Activated gamma-delta T cell treated with Interleukin-2 at 50 U/mL for 16 hours (primary cell): ENCODE data around the gene SYNE1.
"Not testable (repeated sequence)": the region's sequence is repeated elsewhere in the genome, so short reads cannot be mapped to it uniquely, and the experiment has no call there.

ENCODE experiments used
- DNase-seq: peaks from one replicate; pipeline ENCODE4 v3.0.0-alpha.2; 2020

SYNE1 gene, protein sequence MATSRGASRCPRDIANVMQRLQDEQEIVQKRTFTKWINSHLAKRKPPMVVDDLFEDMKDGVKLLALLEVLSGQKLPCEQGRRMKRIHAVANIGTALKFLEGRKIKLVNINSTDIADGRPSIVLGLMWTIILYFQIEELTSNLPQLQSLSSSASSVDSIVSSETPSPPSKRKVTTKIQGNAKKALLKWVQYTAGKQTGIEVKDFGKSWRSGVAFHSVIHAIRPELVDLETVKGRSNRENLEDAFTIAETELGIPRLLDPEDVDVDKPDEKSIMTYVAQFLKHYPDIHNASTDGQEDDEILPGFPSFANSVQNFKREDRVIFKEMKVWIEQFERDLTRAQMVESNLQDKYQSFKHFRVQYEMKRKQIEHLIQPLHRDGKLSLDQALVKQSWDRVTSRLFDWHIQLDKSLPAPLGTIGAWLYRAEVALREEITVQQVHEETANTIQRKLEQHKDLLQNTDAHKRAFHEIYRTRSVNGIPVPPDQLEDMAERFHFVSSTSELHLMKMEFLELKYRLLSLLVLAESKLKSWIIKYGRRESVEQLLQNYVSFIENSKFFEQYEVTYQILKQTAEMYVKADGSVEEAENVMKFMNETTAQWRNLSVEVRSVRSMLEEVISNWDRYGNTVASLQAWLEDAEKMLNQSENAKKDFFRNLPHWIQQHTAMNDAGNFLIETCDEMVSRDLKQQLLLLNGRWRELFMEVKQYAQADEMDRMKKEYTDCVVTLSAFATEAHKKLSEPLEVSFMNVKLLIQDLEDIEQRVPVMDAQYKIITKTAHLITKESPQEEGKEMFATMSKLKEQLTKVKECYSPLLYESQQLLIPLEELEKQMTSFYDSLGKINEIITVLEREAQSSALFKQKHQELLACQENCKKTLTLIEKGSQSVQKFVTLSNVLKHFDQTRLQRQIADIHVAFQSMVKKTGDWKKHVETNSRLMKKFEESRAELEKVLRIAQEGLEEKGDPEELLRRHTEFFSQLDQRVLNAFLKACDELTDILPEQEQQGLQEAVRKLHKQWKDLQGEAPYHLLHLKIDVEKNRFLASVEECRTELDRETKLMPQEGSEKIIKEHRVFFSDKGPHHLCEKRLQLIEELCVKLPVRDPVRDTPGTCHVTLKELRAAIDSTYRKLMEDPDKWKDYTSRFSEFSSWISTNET (N-terminal part only)

GRCh38 chr6:152637296-152638047, at the start of gene SYNE1:
Gene SYNE1 (minus strand): TSS chr6:152637362. CDS start chr6:152628331, 9,031 bp downstream.
- DNase-seq: no peak

DNA sequence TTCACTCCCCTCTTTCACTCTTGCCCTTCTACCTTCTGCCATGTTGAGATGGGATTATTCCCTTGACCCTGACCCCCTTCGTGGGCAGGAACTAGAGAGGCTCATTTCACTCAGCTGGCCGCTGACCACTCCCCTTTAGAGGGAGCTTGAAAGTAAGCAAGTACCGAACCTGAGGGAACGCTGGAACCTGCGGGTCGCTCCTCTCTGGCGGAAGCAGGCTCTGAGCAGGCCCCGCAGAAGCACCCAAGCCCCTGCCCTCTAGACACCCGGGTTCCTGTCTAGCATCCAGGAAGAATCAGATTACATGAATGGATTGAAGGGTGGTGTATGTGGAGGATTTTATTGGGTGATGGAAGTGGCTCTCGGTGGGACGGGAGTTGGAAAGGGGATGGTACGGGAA, 48.7 kb upstream of the SYNE1 start:
- DNase-seq: no peak

DNA sequence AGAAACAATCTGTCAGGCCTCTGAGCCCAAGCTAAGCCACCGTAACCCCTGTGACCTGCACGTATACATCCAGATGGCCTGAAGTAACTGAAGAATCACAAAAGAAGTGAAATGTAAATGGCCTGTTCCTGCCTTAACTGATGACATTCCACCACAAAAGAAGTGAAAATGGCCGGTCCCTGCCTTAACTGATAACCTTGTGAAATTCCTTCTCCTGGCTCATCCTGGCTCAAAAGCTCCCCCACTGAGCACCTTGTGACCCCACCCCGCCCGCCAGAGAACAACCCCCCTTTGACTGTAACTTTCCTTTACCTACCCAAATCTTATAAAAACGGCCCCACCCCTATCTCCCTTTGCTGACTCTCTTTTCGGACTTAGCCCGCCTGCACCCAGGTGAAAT, 45.8 kb upstream of the SYNE1 start:
- not testable (repeated sequence) for DNase-seq

DNA sequence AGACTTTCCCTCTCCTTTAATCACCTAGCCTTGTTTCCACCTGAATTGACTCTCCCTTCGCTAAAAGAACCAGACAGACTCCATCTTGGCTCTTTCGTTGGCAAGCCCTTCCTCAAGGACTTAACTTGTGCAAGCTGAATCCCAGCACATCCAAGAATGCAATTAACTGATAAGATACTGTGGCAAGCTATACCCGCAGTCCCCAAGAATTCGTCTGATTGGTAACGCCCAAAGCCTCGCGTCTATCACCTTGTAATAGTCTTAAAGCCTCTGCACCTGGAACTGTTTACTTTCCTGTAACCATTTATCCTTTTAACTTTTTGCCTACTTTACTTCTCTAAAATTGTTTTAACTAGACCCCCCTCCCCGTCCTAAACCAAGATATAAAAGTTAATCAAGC, 45.0 kb upstream of the SYNE1 start:
- DNase-seq: no peak

DNA sequence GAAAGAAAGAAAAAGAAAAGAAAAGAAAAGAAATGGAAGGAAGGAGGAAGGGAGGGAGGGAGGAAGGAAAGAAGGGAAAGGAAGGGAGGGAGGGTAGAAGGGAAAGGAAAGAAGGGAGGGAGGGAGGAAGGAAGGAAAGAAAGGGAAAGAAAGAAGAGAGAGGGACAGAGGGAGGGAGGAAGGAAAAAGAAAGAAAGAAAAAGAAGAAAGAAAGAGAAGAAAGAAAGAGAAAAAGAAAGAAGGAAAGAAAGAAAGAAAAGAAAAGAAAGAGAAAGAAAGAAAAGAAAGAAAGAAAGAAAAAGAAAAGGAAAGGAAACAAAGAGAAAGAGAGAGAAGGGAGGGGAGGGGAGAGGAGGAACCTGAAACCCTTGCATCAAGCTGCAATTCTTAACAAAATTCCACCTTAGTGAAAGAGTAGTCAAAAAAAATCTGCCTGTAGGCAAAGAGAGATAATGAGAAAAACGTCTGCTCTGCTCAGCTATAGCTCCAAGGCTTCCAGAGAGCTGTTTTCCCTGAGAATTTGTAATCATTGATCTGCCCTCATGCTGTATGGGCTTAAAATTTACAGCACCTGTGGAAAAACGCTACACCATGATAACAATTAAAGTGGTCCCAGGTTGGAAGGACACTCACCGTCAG, 43.8 kb upstream of the SYNE1 start:
- no peak for DNase-seq

- no peak for DNase-seq
Measured at GRCh38 chr6:152680151-152680550, 43.0 kb upstream of the SYNE1 start.

DNA sequence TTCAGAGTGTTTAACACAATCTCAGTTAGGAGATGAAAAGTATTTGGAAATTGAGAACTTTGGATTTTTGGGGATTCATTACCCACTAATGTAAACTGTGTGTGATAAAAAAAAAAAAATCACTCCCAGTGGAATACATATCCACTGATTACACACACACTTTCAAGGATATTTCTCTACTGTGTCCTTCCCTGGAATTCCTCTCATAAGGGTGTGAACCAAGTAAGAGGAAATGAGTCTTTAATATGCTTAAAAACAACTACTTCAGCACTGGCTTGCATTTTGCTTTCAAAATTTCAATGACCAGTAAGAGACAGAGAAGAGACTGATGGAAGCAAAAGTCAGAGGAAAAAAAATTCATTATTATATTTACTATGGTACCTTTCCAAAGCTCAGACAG, 36.1 kb upstream of the SYNE1 start:
- DNase-seq: no peak

DNA sequence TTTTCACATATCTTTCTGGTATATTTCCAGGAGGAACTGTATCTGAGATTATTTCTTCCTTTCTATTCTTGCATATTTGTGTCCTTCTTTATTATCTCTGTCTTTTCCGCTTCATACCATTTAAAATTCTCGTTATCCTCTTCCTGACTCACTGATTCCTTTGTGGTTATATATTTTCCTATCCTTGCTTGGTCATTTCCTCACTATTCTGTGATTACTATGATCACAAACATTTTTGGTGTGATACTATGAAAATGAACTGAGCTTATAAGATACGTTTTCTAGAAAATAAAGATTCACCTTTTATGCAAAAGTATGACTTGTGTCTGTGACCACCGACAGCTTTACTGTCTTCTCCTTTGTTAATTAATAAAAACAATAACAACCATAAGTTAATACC, 34.0 kb upstream of the SYNE1 start:
- no peak for DNase-seq

DNA sequence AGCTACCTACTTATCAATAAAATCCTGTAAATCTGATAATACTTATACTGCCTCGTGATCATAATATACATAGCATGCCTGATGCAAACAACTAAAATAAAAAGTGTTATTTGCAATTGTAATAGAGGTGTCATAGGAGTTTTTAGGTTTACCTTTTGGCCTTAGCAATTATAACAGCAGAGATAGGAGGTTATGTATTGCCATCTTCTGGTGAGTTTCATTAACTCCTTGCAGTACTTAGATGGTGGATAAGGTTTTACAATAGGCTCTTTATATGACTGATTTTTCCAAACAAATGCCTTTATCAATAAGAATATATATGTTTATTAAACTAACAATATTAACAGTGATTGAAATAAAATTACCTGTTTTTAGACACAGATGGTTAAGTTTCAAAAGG, 32.7 kb upstream of the SYNE1 start:
- no peak for DNase-seq

DNA sequence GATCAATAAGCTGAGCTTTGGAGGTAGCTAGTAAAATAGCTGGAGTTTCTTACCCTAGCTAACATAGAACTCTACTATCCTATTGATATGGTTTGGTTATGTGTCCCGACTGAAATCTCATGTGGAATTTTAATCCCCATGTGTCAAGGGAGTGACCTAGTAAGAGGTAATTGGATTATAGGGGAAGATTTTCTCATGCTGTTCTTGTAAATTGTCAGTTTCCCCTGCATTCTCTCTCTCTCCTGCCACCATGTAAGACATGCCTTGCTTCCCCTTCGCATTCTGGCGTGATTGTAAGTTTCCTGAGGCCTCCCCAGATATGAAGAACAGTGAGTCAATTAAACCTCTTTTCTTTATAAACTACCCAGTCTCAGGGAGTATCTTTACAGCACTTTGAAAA, 24.6 kb upstream of the SYNE1 start:
- DNase-seq: no peak

DNA sequence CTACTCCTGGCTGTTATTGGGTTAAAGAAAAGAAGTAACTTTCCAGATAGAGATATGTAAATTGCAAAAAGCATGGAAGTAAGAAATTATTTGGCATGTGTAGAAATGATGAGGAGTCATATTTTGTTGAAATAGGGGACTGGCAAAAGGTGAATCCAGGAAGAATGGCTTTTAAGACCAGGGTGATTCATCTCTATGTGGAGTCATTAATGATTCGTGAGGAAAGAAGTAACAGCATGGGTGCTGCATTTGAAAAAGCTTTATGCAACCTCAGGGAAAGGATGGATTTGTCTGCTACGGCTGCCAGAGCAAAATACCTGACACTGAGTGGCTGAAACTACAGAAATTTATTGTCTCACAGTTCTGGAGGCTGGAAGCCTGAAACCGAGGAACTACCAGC, 14.8 kb upstream of the SYNE1 start:
- DNase-seq: no peak

GRCh38 chr6:152648105-152648504, 10.9 kb upstream of the SYNE1 start:
- DNase-seq: no peak

DNA sequence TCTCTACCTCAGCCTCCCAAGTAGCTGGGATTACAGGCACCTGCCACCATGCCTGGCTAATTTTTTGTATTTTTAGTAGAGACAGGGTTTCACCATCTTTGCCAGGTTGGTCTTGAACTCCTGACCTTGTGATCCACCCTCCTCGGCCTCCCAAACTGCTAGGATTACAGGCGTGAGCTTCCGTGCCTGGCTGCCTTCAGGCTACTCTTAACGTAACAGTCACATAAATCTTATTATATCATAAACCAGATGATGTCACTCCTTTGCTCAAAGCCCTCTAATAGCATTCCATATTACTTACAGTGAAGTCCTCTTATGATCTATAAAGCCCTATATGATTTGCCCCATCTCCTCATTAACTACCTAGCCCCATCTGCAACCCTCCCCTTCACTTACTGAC, 9.6 kb upstream of the SYNE1 start:
- DNase-seq: not testable (repeated sequence)

- DNase-seq: peak; percentile 45
Measured at GRCh38 chr6:152642578-152643375, 5.6 kb upstream of the SYNE1 start.

DNA sequence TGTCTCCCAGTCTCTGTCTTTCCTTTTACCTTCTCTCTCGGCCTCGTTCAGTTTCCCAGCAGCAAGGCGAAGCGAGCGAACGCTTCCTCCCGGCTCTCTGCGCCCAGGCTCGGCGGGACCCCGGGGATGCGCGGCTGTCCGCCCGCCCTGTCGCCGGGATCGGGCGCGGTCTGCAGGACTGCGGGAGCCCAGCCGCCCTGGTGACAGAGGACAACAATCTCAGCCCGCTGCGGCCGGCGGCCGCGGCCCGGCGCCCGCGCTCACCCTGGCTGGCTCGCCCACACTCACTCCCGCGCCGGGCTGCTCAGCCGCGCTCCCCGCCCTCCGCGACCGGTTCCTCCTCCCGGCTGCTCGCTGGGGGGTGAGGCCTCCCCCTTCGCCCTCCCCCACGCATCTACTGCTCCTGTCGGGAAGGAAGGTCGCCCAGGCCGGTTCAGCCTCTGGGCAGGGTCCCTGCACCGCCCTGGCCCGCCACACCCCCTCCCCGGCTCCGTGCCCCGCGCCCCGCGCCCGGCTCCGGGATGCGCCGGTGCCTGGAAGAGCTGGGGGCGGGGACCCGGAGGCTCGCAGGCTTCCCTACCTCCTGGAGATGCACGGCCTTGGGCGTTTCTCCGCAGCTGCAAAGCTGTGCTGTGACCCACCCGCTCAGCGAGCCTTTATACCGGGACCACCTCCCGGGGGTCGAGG, 410 bp downstream of the SYNE1 start:
- peak; percentile 5 for DNase-seq

DNA sequence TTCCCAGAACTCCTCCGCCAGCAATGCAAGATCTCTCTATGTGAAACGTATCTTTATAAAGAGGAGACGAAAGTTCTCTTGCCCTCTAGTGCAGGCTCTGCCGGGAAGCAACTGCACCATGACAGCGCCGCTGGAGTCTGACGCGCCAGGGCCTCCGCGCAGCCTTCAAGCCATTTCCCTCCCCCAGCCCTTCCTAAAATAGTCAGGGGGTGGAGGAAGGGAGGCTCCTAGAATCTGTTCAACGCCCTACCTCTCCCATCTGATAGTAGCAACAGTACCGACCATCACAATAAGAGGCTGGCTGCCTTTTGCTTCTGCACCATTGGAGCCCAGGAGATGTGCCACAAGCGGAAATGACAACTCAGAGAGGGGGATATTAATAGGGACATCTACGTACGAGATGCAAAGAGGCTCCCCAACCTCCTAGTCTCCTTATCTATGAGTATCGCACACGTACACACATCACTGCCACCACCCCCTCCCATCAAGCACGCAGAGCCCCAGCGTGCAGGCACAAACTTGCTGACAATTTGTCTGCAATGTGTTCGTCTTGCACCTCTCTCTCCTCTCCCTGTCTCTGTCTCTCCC, 1.0 kb downstream of the SYNE1 start:
- peak; percentile 6 for DNase-seq

DNA sequence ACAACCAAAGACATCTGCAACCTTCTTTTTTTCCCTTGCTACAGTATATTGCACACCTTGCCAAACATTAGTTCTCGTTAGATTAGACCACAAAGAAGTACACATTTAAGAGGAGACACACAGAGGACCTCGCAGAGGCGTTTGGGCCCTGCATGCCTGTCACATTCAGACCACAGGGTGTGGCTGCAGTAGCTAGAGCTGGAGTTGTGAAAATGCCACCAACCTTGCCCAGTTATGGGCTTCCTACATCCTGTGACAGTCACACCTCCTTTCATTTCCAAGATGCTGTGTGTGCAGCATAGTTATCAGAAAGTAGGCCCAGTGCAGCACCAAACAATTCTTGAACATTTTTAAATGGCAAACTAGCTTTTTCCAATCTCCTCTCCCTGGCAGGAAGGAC, 2.4 kb downstream of the SYNE1 start:
- DNase-seq: peak; percentile 52

DNA sequence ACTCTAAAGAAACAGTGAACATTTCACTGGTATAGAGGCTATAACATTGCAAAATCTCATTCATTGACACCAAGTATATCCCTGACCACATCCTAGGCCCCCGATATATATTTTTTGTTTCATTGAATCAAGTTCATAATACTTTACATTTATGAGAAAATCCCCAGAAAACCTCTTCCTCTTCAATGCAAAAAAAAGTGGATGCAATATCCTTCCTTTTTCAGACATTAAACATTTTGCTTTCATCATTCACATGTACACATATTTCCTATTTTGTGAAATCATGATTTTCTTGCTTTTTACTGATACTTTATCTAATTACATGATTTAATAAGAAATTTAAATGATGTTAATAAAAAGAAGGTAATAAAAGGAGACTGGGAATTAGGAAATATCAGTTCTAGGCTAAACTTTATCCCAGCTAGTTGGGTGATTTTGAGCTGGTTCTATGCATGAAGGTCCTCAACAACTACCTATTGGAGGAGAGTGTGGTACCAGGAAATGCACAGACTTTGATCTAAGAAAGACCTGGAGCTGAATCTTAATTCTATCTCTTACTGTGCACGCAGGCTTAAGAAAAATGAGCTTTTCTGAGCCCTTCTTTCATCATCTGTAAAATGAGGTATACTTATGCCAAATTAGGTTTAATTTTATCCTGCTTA, 4.9 kb downstream of the SYNE1 start:
- no peak for DNase-seq

DNA sequence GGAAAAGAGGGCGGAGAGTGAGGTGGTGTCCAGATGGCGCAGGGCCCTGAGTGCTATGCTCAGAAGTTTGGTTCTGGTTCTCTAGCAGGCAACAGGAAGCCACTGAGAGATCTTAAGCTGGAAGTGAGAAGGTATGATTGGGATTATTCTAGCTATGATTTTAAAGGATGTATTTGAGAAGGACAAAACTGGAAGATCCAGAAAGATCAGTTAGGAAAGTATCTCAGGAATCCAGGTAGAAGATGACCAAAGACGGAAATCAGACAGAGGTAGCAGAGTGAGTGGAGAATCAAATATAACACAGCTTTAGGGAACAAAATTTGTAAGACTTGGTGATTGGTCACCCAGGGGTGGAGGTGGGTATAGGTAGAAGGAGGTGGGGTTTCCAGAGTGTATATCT, 5.8 kb downstream of the SYNE1 start:
- DNase-seq: no peak

DNA sequence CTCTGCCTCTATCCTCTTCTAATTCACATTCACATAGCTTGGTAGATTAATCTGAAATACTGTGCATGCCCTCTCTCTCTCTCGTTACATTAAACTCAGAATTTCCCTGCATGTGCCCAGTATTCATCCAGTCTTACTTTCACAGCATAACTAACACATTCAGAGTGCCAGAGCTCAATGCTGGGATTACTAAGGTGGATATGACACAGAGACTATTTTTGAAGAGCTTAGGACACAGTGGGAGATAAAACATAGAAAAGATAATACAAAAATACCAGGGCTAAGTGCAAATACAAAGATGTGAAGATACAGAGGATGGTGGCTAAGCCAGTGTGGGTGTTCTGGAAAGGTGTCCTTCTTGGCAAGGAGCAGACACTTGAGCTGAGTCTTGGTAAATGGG, 6.3 kb downstream of the SYNE1 start:
- DNase-seq: no peak
